Activated CD8-positive, alpha-beta memory T cell treated with anti-CD3 and anti-CD28 coated beads, Interleukin-2, amount 50 U/mL, for 48 hours (primary cell): ENCODE results near the gene HASPIN.

Source experiments
- DNase-seq: peaks from one replicate; pipeline ENCODE4 v3.0.0-alpha.2; 2020

The HASPIN gene

DNA sequence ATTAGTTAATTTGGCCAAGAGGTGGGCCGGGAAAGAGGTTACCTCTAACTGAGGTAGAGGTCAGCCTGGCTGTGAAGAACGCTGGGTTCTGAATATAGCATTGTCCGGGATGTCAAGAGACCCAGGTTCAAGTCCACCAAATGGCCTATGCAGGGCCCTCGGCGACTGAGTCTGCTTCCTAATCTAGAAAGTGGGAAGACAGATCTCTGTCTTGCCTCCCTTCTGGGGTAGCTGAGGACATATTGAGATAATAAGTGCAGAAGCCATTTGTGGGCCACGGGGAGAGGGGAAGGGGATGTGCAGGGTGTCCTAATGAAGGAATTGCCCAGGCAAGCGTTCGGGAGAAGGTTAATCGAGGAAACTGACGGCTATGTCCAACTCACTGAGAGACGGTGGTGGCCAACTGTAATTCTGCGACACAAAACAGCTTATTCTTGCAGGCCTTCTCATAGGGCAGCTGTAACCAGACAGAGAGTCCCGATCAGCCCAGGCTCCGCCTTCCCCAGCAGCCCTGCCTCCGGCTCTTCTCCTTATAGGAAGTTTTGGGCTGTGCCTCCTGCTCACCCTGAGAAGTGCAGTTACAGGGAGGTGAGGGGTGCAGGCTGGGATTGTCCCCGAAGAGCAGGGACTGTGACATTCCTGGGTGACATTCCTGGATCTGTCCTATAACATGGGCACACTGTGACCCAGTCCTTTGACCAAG, 15.9 kb downstream of the HASPIN start:
- peak; percentile 51 for DNase-seq

DNA sequence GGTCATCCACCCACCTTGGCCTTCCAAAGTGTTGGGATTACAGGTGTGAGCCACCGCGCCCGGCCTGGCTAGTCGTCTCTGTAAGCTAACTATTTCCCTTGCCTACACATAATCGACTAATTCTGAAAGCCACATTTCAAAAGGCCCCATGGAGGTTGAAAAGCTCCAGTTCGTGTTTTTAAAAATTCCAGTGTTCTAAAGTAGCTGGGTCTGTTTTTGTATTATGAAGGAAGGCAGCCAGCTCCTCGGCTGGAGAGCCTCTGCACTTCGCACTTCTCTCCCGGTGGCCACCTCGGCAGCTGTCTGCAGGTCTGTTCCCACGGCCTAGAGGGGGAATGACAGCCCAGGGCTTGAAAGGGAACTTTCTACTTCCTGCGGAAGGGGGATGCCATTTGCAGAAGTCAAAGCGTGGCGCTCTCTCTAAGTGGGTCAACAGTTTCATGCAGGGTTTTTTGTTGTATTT, 16.9 kb downstream of the HASPIN start:
- peak; percentile 64 for DNase-seq

DNA sequence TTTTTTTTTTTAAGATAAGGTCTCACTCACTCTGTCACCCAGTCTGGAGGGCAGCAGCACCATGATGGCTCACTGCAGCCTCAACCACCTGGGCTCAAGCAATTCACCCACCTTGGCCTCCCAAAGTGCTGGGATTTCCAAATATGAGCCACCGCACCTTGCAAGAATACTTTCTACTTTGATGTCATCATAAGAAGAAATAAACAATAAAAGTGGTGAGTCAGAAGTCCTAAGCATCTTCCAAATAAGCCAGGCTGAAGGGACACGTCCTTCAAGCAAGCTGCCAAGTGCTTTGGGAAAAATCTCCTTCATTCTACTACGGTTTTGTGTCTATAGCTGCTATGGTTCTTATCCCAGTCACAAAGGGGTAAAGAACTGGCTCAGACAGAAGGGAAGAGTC, 20.3 kb downstream of the HASPIN start:
- no peak for DNase-seq

DNA sequence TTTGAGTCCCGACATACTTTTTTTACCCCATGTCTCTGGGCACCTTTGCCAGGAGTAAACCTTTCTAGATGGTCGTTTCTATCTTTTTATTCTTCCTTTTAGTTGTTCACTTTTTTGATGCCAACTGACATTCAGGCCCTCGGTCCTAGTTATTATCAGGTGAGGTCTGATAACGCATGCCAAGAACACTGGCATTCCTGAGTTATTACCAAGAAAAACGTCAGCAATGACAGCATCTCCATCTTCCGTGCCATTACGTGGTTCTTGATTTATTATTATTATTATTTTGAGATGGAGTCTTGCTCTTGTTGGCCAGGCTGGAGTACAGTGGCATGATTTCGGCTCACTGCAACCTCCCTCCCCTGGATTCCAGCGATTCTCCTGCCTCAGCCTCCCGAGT, 21.4 kb downstream of the HASPIN start:
- no peak for DNase-seq

DNA sequence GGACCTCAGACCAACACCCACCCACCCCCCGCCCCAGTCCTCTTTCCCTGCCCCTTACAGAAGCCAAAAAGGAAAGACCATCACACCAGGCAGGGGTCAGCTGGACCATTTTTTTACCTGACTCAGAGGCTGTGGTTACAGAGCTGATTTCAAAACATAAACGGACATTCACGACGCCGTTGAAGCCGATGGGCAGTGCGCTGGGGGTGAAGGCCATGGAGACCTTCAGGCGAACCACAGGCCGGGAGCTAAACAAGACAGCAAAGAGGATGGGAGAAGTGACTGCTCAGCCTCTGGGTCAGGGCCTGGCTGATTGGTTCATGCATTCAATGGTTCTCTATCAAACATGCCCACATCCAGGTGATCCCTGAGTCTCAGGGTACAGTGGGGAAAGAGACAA, 24.1 kb downstream of the HASPIN start:
- DNase-seq = no peak

DNA sequence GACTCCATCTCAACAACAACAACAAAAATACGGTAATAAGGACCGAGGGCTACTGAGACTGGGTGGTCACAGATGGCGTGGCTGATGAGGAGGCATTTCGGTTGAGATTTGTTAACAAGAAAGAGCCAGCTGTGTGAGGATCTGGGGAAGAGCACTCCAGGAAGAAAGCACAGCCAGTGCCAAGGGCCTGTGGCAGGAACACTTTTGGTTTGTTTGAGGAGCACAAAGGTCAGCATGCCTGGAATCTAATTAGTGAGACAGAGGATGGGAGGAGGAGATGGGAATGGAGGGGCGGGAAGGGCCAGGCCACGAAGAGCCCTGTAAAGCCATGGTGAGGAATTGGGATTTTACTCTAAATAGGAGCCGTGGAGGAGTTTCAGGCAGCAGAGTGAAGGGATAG, 24.9 kb downstream of the HASPIN start:
- no peak for DNase-seq

DNA sequence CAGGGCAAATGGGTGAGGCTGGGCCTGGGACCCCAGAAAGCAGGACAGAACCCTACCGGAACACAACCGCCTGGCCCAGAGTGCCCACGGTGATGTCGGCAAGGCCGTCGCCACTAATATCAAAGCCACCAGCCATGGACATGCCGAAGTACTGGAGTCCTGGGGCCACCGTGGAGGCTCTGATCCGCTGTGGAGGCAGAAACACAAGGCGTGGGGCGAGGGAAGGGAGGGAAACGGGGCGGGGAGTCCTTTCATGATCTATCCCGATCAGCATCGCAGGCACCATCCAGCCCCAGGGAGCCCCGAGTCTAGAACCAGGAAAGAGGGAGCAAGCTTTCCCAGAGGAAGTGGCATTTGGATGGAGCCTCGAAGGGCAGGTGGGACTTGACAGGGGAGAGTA, 26.6 kb downstream of the HASPIN start:
- no peak for DNase-seq

DNA sequence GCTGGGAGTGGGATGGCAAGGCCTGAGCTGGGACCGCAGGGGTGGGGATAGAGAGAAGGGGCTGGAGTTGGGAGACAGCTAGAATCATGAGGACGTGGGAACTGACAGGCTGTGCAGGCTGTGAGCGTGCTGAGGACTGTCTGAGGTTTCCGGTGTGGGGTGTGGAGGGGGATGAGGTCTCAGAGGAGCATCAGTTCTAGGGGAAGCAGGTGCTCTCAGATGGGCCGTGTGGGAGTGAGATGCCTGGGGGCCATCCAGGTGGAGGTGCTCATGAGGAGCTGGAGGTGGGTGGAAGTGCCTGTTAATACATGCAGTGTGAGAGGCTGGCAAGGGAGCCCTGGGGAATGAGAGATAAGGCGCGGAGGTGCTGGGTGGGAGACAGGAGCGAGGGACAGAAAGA, 27.2 kb downstream of the HASPIN start:
- no peak for DNase-seq

DNA sequence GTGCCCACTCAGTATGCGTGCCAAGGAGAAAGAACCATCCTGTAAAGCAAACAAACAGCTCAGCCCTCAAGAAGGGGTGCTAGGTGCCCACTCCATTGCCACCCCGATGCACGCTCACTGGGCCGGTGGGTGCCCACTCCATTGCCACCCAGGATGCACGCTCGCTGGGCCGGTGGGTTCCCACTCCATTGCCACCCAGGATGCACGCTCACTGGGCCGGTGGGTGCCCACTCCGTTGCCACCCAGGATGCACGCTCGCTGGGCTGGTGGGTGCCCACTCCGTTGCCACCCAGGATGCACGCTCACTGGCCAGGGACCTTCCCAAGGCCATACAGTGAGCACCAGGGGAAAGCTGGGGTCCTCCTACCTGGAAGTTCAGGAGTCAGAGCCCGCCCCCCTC, 28.1 kb downstream of the HASPIN start:
- DNase-seq = no peak

DNA sequence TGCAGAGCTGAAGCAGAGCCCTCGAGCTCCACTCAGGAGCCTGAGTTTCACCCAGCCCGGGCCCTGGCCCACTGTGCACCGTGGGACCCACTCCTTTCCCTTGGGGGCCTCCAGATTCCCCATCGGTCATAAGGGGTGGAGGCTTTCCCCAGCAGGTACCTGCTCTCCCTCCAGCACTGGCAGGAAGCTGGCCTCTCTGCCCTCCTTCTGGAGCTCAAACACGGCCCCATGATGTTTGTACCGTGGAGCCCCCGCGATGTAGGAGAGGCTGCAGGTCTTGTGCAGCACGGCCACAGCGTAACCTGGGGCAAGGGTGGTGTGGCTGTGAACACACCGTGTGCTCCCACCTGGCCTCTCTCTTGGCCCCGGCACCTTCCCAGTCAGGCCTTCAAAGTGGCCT, 29.9 kb downstream of the HASPIN start:
- DNase-seq = no peak

DNA sequence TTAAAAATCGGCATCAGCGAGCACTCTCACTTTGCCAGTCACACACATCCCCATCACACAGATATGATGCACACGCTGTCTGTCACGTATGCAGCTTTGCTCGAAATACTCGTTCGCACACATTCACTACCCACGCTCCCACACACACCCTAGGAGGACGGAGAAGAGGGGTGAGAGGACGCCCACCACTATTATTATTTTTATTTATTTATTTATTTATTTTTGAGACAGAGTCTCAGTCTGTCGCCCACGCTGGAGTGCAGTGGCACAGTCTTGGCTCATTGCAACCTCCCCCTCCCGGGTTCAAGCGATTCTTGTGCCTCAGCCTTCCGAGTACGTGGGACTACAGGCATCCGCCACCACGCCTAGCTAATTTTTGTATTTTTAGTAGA, 30.4 kb downstream of the HASPIN start:
- no peak for DNase-seq

DNA sequence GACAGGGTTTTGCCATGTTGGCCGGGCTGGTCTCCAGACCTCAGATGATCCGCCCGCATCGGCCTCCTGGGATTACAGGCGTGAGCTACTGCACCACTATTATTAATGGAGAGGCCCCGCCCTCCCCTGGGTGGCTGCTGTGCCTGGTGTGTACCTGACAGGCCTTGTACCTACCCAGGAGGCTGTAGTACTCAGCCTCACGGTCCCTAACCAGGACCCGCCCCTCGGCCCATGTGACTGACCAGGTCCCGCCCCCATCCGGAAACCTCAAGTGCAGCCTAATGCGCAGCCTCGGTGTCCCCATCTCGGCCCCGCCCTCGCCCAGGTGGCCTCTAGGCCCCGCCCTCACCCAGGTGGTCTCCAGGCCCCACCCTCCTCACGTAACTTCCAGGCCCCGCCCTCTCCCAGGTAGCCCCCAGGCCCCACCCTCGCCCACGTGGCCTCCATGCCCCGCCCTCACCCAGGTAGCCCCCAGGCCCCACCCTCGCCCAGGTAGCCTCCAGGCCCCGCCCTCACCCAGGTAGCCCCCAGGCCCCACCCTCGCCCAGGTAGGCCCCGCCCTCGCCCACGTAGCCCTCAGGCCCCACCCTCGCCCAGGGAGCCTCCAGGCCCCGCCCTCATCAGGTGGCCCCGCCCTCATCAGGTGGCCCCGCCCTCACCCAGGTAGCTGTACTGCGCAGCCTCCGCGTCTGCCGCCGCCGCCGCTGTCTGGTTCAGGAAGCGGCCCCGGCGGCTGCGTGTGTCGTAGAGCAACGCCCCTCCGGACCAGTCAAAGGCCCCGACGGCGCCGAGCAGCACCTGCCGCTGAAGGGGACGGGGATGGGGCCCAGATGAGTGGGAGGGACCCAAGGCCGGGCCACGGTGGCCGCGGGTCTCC, 31.0 kb downstream of the HASPIN start:
- peak; percentile 86 for DNase-seq

DNA sequence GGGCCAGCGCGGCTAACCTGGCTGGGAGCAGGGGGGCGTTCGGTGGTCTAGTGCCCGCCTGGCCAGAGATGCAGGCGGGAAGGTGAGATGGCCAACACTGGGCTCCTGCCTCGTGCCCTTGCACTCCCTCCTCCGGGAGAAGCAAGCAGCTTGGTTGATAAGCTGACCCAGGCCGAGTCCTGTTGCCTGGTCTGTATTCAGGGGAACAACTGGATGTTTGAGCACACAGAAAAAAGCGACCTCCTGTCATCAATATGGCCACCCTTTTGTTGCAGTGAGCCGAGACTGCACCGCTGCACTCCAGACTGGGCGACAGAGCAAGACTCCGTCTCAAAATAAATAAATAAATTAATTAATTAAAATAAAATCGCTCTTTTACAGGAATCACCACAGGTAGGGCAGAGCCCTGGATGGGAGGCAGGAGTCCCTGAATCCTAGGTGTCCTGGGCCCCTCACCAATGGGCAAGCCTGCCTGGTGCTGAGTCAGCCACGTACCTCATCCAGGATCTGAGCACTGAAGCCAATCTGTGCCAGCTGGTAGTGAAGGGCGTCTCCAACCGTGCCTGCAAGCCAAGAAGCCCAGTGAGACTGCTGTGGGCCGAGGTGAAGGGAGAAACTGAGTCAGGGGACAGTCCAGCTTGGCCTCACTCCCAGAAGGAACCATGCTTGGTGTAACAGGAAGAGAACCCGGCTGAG, 31.8 kb downstream of the HASPIN start:
- DNase-seq = no peak

DNA sequence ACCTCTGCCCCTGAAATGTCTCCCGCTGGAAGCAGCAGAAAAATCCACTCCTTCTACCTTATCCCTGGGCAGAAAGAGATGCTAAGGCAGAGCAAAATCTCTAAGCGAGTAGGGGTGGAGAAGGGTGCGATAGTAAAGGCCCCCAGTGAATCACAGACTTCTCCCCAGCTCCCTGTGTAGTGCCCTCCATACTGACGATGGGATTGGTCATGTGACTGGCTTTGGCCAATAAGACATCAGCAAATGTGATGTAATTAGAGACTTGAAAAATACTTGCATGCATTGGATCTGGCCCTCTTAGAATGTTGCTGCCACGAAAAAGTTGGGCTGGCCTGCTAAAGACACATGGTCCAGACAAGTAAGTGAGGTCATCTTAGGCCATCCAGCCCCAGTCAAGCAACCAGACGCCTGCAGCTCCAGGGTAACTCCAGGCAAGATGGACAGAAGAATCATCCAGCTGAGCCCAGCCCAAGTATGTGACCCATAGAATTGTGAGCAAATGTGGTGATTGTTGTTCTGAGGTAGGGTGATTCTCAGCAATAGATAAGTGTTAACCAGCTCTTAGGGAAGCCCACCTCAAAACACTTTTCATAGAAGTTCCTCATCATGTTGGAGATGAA, 36.0 kb downstream of the HASPIN start:
- DNase-seq = no peak

DNA sequence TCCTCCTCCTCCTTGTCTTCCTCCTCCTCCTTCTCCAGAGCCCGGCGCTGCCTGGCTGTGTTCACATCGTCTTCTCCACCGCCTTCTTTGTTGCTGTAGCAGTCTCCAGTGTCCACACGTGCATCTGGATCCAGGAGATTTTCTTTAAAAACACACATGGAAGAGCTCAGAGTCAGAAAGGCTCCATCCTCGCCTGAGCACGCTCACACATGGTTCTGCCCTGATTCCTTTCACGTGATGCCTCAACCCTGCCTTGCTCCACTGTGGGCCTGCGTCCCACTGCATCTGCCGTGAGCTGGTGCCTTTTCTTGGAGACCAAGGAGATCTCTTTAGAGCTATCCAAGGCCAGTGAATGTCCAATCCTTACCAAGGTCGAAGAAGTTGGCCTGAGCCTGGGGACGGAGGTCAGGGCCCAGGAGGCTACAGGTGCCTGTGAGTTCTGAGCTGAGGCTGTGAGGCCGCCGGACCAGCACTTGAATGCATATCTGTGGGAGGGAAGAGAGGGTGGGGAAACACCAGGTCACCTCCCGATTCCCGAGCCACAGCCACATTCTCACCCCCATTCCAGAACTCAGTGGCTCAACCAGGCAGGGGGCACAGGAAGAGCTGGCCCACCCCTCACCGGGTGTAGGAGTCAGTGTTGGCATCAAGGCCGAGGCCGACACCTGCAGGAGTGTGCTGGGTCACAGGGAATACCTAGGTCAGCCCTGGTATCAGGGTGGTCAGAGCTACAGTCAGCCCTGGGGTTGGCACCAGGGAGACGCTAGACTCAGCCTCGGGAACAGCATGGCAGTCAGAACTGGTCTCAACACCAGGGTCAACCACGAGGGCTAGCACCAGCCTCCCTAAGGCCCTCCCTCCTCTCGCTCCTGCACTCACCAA, 37.6 kb downstream of the HASPIN start:
- peak; percentile 54 for DNase-seq

DNA sequence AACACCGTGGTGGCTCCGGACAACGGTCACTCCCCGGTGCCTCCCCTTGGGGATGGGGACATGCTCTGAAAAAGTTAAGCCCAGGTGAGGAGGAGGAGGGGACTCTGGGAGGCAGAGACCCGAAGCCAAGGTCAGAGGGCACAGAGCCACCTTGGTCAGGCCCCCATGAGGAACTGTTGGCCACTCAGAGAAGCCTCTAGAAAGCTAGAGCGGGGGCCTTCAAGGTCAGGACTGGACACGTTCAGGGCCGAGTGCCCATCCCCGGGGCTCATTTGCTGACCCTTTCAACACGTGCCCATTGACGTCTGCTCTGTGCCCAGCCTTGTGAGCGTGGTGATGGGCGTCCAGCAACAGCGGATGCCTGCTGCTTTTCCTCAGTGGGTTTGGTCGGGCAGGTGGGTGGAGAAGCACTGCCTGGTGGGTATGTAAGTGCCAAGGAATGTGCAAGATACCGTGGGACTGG, 38.2 kb downstream of the HASPIN start:
- no peak for DNase-seq

DNA sequence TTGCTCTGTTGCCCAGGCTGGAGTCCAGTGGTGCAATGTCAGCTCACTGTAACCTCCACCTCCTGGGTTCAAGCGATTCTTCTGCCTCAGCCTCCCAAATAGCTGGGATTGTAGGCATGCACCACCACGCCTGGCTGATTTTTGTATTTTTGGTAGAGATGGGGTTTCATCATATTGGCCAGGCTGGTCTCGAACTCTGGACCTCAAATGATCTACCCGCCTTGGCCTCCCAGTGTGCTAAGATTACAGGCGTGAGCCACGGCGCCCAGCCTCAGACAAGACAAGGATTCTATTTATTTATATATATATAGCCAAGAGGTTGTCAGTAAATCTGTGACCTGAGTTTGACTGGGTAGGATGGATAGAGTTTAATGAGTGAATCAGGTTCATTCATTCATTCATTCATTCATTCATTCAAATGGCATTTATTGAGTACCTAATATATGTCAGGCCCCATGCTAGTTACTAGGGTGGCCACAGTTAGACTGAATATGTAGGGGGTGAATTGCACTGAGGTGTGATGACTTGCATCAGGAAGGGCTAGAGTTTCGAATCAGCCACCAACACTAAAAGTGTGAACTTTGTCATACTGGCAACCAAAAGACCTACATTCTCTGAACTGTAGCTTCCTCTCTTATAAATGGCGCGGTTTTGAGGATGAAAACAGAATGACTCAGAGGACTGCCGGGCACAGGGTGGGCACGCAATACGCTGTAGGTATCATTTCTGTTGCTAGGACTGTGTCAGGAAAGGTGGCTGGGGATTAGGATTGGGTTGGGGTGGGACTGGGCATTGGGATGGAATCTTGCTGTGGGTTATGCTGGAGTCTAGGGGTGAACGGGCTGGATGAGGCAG, 39.4 kb downstream of the HASPIN start:
- peak; percentile 67 for DNase-seq

DNA sequence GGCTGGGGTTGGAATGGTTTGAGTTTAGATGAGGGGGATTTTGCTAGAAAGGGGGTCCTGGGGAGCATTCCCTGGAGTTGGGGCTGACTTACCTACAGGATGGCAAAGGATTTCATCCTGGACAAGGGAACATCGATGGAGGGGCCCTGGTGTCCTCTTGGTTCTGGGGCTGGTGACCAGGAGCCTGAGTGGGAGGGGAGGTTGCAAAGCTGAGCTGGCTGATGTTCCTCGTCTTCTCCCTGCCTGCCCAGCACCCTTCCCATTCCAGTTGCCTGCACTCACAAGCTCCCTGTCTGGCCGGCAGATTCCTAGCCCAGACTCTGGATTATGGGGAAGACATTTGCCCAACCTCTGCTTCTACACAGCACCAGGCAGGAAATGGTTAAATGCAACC, 40.1 kb downstream of the HASPIN start:
- DNase-seq = peak; percentile 61

DNA sequence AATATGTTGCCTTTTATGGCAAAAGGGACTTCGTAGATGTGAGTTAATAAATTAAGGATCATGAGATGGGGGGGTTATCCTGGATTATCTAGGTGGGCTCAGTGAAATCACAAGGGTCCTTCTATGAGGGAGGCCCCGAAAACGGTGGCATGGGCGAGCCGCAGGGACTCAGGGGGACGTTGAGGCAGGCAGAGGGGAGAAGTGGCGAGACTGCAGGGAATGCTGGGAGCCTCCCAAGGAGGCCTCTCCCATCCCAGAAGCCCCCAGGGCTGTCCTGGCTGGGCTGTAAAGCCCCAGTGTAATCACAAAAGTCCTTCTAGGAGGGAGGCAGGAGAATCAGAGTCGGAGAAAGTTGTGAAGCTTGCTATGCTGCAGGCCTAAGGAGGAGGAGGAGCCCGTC, 42.3 kb downstream of the HASPIN start:
- DNase-seq = peak; percentile 54

DNA sequence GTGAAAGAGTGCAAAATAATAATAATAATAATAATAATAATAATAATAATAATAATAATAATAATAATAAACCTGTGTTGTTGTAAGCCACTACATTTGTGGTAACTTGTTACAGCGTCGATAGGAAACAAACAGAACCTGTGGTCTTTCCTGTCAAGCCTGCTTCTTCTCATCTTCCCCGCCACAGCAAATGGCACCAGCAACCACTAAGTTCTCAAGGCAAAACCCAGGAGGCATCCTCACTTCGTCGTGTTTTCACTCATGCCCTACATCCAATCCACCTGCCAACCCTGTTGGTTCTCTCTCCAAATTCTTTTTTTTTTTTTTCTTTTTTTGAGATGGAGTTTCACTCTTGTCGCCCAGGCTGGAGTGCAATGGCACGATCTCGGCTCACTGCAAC, 43.1 kb downstream of the HASPIN start:
- peak; percentile 48 for DNase-seq

DNA sequence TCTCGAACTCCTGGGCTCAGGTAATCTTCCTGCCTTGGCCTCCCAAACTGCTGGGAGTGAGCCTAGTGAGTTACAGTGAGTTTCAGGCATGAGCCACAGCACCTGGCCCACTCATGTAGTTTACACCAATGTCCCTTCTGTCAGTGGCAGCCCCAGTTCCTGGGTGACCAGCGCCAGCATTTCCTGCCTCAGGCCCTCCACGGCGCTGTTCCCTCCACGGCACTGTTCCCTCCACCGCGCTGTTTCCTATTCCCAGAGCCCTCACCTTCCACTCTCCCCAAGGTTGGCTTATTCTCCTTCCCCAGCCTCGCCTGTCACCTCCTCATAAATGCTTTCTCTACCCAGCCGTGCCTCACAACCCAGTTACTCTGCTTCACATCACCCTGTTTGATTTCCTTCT, 44.6 kb downstream of the HASPIN start:
- DNase-seq = no peak
